CD4-positive, alpha-beta T cell treated with Interleukin-17A for 4 hours (primary cell): ENCODE data around the gene RAB18.
A peak's percentile ranks its signal among the peaks of the same experiment; 100 is the strongest.
"Not testable (repeated sequence)": the region's sequence is repeated elsewhere in the genome, so short reads cannot be mapped to it uniquely, and the experiment has no call there.

Experiments used
- DNase-seq: peaks from one replicate; pipeline ENCODE4 v3.0.0-alpha.2; 2020; ENCODE audit warnings: mixed read lengths

RAB18 gene

GRCh38 chr10:27558612-27559020, 54.5 kb downstream of the RAB18 start:
- DNase-seq = peak; percentile 35

DNA sequence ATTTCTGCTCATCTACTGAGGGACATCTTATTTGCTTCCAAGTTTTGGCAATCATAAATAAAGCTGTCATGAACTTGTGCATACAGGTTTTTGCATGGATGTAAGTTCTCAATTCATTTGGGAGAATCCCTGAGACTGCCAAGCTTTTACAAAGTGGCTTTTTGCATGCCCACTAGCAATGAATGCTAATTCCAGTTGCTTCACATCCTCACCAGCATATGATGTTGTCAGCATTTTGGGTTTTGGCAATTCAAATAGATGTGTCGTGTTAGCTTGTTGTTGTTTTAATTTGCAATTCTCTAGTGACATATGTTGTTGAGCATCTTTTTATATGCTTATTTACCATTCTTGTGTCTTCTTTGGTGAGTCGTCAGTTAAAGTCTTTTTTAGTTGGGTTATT, 57.2 kb downstream of the RAB18 start:
- no peak for DNase-seq

DNA sequence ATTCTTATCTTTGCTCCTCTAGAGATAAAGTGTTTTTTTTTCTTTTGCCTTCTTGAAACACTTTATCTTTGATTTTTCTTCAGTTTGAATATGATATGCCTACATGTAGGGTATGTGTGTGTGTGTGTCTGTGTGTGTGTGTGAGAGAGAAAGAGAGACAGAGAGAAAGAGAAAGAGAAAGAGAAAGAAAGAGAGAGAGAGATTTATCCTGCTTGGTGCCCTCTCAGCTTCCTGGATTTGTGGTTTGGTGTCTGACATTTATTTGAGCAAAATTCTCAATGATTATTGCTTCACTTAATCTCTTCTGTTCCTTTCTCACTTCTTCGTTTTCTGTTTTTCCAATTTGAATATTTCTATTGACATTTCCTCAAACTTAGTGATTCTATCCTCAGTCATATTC, 60.3 kb downstream of the RAB18 start:
- DNase-seq = no peak

DNA sequence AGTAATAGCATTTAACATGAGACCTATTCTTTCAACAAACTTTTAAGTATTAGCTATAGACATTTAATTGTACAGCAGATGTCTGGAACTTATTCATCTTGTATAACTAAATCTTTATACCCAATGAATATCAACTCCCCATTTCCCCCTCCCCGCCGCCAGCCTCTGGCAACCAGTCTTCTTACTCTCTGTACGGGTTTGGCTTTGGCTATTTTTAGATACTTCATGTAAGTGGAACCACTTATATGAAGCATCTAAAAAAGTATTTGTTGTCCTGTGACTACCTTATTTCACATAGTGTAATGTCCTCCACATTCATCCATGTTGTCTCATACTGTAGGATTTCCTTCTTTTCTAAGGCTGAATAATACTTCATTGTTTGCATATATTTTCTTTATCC, 60.8 kb downstream of the RAB18 start:
- DNase-seq = no peak

GRCh38 chr10:27568196-27569175, 64.4 kb downstream of the RAB18 start:
- no peak for DNase-seq

DNA sequence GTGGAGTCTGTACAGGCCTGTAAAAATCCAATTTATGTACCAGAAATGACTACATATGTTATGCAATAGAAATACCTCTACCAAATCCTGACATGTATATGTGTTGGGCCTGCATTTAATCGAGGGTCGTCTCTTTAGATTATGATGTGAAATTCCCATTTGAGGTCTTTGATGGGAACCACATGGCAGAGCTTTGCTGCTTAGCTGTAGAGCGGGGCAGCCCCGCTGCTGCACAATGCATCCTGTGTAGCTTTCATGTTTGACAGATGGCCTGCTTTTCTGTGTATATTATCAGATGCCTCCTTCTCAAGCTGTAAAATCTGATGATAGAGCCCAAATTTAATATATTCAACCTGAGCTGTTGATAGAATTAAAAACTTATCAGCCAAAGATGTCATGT, 65.8 kb downstream of the RAB18 start:
- no peak for DNase-seq

DNA sequence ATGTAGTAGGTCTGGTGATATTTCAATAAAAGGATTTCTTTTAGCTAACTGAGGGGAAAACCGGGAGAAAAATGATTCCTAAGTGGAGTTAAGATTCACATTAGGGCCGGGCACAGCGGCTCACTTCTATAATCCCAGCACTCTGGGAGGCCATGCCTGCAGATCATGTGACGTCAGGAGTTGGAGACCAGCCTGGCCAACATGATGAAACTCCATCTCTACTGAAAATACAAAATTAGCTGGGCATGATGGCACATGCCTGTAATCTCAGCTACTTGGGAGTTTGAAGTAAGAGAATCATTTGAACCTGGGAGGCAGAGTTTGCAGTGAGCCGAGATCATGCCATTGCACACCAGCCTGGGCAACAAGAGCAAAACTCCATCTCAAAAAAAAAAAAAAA, 72.9 kb downstream of the RAB18 start:
- DNase-seq = not testable (repeated sequence)

DNA sequence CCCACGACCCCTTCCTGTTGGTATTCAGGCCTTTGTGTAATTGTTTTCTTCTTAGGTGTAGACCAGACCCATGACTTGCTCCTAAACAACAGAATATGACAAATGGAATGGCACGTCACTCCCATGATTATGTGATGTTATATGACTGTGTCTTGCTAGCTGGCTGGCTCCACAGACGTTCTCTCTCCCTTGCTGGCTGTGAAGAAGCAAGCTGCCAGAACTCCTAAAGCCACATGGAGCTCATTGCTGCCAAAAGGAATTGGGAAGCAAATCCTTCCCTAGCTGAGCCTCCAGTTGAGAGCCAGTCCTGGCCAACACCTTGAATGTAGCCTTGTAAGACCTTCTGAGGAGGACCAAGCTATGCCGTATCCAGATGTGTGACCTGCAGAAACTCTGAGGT, 74.2 kb downstream of the RAB18 start:
- no peak for DNase-seq

- no peak for DNase-seq
Measured at GRCh38 chr10:27581225-27581624, 77.1 kb downstream of the RAB18 start.

GRCh38 chr10:27584302-27584701, 80.2 kb downstream of the RAB18 start:
- no peak for DNase-seq
